GM19372 (cell line): Measurements from ENCODE around the gene LRRC8B.
"Not testable (repeated sequence)": the region's sequence is repeated elsewhere in the genome, so short reads cannot be mapped to it uniquely, and the experiment has no call there.

ENCODE experiments used
- ATAC-seq: cut with Tn5 transposase; IDR thresholded peaks from one replicate; pipeline ENCODE4 v1.9.1; 2021; ENCODE audit warnings: mild to moderate bottlenecking, low read depth, moderate library complexity; ENCODE audit not compliant: unreplicated experiment

Gene LRRC8B

DNA sequence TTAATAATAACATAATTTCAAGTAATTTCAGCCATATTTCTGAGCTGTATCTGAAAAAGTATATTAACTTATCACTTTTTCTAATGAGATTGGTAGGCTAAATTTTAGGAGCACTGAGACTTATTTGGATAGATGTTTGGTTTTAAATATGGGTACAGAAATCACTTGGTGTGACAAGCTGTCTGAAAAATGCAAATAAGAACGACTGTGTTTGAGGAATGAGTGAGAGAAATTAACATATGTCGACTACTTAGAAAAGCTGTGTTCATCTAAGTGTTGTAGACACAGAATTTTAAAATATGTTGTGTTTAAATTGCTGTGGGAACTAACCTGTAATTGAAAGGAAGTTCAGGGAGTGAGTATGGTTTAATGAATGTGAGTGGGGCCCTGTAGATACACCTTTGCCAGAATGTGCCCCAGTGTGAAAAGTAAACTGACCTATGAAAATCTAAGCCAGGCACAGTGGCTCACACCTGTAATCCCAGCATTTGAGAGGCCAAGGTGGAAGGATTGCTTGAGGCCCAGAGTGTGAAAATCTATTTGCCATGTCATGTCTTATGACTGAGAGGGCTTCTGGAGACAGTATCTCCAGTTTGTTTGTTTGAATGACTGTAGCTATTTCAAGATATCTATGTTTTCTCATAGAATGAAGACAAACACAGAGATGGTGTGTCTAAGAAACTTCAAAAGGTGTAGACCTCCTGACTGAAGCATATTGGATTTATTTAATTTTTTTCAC is 54.5 kb downstream of the LRRC8B start:
- no peak for ATAC-seq

DNA sequence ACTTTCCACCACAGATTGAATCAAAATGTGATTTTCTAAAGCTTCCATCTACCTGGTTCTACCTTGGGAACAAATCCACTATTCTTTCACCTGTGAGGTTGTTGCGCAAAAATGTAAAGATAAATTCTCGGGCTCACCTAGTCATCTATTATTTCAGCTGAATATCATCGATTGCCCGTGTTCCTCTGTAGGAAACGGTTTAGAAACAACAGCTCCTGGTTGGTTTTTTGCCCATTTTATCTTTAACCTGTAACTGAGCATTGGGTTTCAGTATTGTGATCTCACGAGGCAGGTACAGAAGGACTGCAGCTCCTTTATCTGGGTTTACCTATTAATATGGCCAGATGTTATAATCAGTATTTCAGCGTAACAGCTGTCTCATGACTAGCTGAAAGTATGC is 55.4 kb downstream of the LRRC8B start:
- no peak for ATAC-seq

DNA sequence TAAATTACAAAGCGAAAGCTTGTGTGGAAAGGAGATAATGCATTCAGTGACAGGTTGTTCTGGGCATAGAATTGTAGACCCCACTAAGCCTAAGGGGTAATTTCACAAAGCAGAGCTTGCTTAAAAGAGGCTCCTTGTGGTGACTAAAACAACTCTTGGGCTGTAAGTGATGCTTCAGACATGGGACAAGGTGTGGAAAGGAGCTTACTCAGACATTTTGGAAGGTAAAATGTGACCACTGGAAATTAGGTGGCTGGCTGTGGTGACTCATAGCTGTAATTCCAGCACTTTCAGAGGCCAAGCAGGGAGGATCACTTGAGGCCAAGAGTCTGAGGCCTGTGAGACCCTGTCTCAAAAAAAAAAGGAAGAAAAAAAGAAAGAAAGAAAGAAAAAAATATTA is 57.2 kb downstream of the LRRC8B start:
- no peak for ATAC-seq

DNA sequence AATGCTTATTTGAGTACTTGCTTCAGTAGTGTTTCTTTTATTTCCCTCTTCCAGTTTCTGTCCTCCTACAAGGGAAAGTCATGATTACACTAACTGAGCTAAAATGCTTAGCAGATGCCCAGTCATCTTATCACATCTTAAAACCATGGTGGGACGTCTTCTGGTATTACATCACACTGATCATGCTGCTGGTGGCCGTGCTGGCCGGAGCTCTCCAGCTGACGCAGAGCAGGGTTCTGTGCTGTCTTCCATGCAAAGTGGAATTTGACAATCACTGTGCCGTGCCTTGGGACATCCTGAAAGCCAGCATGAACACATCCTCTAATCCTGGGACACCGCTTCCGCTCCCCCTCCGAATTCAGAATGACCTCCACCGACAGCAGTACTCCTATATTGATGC is 57.9 kb downstream of the LRRC8B start:
- no peak for ATAC-seq

DNA sequence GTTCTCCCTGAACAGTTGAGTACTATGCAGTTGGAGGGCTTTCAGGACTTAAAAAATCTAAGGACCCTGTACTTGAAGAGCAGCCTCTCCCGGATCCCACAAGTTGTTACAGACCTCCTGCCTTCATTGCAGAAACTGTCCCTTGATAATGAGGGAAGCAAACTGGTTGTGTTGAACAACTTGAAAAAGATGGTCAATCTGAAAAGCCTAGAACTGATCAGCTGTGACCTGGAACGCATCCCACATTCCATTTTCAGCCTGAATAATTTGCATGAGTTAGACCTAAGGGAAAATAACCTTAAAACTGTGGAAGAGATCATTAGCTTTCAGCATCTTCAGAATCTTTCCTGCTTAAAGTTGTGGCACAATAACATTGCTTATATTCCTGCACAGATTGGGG is 59.6 kb downstream of the LRRC8B start:
- ATAC-seq, result no peak

DNA sequence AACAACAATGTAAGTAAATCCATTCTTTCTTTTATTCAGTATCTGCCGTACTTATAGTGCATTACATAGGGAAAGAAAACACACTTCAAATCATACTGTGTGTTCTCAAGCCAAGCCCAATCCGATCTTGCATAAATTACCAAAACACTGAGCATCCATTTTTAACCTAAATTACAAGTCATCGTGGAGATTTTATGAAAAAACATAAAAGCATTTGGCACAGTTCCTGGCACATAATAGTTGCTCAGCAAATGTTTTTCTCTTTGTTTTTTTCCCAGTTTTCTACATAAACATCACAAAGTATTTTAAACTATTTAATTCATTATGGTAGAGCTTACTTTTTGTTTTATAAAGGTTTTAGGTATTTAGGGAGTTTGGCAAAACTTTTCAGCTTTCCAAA is 60.2 kb downstream of the LRRC8B start:
- no peak for ATAC-seq

DNA sequence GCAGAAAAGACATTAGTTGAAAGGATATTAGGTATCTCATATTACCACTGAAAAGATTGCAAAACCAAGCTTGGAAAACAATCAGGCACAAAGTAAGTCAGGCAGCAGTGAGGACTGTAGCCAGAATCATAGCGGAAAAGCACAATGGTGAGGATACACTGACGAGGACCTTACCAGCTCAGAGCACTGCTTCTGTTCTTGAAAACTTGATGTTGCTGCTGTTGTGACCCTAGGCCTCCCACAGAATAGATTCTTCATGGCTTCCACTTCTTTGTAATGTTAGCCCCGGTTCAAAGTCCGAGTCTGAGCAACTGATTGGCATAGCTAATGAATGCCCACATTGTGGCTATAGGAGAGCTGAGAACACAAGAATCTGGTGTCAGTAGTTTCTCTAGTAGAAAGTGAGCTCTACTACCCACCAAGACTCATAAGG is 63.1 kb downstream of the LRRC8B start:
- no peak for ATAC-seq

DNA sequence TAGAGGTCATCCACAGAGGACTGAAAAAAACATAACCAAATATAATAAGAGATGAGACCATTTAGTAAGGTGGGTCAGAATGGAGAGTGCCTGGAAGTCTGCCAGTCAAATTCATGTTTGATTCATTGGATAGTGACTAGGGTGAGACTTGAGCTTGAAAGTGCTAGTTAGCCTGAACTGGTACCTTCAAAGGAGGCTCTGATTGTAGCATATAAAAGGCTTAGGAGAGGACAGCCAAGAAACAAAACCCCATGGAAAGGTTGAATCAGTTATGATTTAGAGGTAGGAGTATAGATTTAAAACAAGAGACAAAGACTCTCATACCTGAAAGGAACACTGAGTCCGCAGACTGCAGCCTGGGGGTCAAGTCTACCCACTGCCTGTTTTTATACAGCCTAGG is 63.9 kb downstream of the LRRC8B start:
- no peak for ATAC-seq

DNA sequence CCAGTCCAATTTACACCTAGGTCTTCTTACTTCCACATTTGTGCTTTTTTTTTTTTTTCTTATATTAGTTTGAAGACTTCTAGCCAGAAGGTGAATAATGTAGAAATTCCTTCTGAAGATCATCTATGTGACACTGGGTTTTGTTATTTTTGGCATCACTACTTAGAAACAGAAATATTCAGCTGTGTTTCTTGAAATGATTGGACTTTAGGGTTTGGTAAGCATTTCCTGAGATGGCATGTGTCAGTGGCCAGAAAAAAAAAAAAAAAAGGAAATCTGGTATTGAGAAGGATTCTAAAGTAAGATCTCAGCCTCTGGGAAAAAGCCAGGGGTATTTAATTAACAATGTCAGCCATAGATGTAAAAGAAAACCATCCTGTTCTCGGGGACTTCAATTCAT is 64.9 kb downstream of the LRRC8B start:
- no peak for ATAC-seq

DNA sequence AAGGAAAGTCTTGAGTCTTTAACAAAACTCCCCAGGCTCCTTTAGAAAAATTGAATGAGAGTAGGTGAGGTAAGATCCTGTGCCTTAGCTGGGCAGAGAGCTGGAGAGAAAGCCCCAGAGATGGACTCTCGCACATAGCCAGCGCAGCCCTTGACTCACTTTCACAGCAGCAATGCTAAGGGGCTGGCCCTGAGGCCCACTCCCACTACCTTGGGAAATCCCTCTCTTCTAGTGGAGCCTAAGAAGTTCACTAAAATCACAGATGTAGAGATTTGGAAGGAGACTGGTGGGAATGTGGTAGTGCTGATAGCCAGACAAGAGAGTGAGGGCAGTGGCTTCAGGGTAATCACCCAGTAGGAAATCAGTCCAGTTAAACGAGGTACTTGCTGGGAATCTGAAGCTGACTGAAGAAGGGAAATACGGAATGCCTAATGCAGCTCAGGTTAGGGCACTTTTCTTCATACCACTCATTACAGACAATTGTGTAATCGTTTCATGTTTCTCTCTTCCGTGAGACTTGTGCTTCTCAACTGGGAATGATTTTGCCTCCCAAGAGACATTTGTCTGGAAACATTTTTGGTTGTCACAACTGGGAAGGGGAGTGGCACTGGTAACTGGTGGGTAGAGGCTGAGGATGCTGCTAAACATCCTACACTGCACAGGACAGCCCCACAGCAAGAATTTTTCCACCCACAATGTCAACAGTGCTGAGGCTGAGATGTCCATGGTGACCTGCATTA is 65.9 kb downstream of the LRRC8B start:
- ATAC-seq, result no peak

DNA sequence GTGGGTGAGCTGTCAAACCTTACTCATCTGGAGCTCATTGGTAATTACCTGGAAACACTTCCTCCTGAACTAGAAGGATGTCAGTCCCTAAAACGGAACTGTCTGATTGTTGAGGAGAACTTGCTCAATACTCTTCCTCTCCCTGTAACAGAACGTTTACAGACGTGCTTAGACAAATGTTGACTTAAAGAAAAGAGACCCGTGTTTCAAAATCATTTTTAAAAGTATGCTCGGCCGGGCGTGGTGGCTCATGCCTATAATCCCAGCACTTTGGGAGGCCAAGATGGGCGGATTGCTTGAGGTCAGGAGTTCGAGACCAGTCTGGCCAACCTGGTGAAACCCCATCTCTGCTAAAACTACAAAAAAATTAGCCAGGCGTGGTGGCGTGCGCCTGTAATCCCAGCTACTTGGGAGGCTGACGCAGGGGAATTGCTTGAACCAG is 68.3 kb downstream of the LRRC8B start:
- not testable (repeated sequence) for ATAC-seq

DNA sequence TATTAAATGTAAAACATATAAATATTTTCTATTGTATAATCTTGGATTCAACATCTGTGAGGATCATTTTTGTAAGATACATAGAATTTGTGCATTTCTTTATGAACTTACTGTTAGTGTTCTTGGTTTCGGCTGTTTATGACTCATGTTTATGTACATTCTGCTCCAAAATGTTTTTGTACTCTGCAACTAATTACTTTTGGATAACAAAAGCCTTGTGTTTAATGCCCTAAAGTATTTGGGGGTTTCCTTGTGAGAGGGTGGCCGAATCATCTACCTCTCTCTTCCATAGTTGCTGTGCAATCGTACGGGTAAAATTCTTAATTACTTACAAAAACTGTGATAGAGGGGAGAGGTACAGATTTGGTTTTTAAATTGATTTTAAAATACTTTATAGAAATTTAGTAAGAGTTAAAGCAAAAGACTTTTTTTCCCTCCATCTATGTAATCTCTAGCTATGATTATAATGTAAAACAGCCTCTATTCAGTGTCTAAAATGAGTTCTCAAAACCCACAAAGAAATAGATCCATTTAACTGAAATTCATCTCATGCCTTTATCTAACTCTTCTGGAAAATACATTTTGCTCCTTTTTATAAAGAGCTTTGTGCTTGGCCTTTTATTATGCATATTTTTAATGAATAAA is 69.6 kb downstream of the LRRC8B start:
- no peak for ATAC-seq

DNA sequence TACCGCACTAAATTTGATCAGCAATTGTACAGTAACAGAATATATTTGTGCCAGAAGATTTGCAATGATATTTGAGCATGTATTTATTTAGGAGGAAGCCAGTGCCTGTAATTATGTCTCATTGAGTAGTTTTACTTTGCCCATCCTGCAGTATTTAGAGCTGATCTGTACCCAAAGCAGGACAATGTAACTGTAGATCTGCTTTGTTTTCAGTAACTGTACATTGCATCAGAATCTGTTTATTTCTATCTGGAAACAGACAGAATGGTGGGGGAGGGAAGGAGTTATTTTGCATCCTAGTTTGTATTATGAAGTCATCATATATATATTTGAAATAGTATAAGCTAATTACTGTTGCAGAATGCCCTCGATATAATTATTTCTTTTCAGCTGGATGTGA is 72.1 kb downstream of the LRRC8B start:
- ATAC-seq, result no peak

DNA sequence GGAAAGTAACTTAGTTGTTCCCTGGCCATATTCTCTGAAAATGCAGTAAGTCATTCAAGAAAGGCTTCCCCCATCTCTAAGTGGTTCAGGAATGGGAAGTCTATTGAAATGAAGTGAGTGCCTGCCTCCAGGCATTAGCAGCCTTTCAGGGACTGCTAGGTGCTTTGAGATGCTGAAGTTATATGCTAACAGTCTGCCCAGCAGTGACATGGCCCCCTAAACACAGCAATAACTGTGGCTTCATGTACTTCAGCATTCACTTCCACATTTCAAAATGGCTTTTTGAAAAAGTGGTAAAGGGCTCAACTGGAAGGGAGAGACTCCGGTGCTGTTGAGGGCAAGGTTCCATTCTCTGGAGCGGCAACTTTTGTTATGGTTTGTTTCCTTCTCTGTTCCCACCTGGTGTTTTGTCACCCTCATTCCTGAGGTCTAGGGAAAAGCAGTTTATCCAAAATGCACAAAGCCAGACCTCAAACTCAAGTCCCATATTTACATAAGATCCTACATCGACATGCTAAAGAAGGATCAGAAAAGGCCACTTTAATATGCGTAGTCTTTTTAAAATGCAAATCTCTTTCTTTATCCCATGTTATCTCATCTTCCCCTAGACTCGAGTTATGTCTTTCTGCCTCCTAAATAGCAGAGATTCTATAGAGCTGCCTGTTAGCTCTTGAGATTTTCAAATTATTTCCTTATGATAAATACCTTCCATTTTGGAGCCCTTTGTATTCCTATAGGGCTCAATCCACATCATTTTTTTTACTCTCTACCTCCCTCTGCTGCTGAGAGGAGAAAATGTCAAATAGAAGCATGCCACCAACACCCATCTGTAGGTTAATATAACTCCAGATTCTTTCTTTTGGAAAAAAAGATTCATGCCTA is 74.1 kb downstream of the LRRC8B start:
- no peak for ATAC-seq

DNA sequence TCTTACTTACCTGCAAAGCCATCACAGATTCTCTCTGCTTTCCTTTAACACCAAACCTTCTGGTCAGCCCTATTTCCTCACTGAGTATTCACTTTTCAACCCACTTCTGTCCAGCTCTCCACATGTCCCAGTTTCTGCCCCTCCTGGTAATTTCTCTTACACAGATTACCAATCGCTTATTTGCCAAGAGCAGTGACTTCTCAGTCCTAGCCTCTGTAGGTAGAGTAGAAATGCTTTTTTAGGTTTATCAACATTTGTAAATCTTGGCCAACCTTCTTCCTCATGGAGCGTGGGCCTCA is 74.7 kb downstream of the LRRC8B start:
- ATAC-seq, result no peak

DNA sequence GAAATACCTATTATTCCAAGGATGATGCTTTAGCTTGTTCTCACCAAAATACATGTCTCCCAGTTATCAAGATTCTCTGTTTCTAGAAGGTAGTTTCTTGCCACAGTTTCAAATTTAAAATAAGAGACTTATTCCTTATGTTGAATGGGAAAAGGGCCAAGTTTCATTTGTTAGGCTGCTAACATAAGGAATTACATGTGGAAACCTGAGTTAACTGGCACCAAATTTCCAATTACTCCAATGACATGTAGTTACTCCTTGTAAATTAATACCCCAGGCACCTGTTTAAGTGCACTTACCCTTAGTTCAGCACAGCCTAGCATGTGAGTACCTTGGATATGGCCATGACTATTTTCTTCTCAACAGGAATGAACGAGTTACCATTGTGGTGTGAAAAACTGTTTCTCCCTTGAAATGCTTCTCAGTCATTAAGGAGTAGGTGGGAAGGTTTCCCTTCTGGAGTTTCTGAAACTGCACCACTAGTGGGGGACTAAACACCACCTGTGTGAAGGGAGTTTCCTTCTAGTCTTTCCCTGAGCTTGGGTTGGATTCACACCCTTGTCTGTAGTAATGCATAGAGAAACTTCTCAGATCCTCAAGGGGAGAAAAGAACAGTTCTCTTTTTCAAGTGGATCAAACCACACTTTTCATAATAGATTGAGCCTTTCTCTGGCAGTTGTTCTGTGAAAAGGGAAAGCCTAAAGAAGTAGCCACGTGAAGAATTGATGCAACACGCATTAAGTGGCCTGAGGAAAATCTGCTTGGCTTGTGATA is 76.0 kb downstream of the LRRC8B start:
- no peak for ATAC-seq

DNA sequence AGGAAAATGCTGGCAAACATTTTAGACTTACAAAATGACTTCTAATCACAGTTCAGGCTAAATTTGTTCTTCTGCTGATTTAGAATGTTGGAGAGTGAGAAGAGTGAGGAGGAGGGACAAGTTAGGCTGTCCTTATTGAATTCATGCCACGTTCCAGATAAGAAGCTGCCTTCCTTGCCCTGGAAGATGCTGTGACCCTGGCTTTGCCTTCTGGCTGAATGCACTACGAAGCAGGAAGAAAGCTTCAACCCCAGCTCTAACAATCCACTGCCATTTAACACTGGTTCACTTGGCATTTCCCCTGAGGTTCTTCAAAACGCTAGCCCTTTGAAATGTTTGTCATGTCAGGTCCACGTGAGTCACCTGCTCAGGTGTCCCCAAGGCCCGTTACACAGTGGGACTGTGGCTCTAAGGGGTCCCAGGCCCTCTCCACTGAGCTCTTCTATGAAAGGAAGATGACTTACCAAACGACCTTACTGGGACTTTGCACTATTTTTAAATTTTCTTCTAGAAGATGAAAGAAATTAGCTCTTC is 78.3 kb downstream of the LRRC8B start:
- no peak for ATAC-seq

DNA sequence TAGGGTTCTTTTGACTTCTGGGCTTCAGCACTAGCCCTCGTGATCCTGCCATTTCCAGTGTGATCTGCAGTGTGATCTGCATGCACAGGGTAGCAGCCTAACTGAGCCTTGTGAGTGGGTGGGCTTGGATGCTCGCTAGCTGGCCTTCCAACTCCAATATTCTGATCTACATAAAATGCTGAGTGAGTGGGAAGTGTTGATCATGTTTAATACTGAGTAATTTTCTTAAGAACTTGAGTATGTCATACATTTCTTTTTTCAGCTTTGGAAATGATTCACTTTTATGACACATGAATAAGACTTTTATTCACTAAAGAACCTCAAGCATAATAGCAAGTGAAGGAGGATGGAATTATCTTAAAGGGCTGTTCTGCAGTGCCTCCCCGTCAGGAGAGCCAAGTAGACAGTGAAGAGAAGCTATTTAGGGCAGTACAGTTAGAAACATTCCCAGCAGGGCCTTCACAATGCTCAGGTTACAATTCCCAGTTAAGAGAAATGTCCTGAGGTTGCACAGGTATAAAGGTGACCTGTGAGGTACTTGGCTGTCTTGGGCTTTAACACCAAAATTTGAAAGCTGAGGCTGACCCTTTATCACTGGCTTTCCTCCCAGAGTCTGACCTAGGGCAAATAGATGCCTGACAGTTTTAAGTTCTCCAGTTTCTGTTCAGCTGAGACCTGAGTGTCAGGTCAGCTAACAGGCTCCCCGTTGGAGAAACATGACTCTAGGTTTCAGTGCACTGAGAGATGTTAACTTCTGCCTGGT is 79.2 kb downstream of the LRRC8B start:
- no peak for ATAC-seq

DNA sequence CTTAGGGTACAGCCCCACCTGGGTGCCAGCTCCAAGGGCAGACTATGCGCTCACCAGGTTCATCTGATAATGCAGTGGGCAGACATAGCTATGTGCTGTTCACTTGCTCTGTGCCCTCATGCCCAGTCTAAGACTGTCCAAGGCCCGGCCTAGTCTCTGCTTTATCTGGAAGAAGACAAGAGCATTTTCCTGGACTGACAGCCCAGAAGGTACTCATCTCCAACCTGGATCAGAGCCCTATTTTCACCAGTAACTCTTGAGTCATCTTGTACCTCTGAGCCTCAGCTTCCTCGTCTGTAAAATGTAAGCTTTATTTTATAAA is 79.7 kb downstream of the LRRC8B start:
- ATAC-seq, result no peak
